Measurements from ENCODE around the gene TSPAN4.
A peak's percentile ranks its signal among the peaks of the same experiment; 100 is the strongest.

Gene TSPAN4

DNA sequence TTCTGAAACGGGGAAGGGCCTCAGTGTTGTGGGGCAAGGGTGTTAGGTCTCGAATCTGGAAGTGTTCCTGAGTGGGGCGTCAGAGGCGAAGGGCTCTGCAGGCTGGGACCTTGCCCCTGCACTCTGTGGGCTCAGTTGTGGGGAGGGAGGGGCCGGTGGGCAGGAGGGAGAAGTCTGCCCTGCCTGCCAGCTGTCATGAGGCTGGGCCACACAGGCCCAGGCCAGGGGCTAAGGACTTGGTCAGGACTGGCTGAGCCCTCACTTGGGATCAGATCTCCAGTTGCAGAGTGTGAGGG is 14.8 kb upstream of the TSPAN4 start, which contains the start of gene CRACR2B:
Gene CRACR2B (plus strand): TSS at position 23 of the 296 bp plus-strand sequence. CDS start 689 bp downstream, outside the sequence.
- ChIA-PET CTCF (interaction anchor here (1.6 to 2.9 kb wide), 3 partner anchors 9 to 223 kb away, joined by 4 to 11 read pairs (median 4); partner anchors contain the start of gene PNPLA2), POLR2A (interaction anchor here (6.2 kb wide), 1 partner anchor 8 kb away, joined by 35 read pairs; the partner anchor contains the start of gene PNPLA2)
- TF ChIP-seq, protein P1, sequence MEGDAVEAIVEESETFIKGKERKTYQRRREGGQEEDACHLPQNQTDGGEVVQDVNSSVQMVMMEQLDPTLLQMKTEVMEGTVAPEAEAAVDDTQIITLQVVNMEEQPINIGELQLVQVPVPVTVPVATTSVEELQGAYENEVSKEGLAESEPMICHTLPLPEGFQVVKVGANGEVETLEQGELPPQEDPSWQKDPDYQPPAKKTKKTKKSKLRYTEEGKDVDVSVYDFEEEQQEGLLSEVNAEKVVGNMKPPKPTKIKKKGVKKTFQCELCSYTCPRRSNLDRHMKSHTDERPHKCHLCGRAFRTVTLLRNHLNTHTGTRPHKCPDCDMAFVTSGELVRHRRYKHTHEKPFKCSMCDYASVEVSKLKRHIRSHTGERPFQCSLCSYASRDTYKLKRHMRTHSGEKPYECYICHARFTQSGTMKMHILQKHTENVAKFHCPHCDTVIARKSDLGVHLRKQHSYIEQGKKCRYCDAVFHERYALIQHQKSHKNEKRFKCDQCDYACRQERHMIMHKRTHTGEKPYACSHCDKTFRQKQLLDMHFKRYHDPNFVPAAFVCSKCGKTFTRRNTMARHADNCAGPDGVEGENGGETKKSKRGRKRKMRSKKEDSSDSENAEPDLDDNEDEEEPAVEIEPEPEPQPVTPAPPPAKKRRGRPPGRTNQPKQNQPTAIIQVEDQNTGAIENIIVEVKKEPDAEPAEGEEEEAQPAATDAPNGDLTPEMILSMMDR (IDR thresholded peaks at IDR 0.05; ENCODE audit: control extremely low read depth, extremely low read depth, low read depth, missing control alignments): no peak
- no peak for DNase-seq (ENCODE audit: extremely low spot score)

DNA sequence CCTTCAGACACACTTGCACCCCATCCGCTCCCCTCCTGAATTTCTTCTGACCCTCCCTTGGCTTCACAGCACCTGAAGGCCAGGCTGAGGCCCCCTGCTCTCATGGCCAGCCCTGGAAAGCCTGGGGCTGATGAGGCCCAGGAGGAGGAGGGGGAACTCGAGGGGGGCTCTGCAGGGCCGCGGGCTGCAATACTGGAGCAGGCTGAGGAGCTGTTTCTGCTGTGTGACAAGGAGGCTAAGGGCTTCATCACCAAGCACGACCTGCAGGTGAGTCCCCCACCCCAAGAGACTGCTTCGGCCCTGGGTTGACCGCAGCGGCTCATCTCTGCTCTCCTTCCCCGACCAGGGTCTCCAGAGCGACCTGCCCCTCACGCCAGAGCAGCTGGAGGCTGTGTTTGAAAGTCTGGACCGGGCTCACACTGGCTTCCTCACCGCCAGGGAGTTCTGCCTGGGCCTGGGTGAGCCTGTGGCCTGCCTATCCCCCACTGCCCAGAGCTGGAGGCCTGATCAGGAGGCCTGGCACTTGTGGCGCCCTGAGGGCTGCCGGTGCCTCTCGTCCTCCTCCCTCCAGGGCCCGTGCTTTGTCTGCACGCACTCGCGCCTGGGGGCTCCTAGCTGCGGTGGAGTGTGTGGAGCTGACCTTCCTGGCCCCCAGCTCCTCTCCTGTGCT is 14.0 kb upstream of the TSPAN4 start:
- no peak for DNase-seq (ENCODE audit: extremely low spot score)
- ChIA-PET POLR2A (interaction anchor here (1.3 to 6.2 kb wide), 2 partner anchors 9 to 13 kb away, joined by 4 to 35 read pairs; partner anchors contain the start of gene PNPLA2), CTCF (interaction anchor here (1.4 to 2.9 kb wide), 3 partner anchors 10 to 46 kb away, joined by 4 to 11 read pairs (median 4); partner anchors contain the start of gene PNPLA2)
- TF ChIP-seq, protein P1 (IDR thresholded peaks at IDR 0.05; ENCODE audit: control extremely low read depth, extremely low read depth, low read depth, missing control alignments): no peak

DNA sequence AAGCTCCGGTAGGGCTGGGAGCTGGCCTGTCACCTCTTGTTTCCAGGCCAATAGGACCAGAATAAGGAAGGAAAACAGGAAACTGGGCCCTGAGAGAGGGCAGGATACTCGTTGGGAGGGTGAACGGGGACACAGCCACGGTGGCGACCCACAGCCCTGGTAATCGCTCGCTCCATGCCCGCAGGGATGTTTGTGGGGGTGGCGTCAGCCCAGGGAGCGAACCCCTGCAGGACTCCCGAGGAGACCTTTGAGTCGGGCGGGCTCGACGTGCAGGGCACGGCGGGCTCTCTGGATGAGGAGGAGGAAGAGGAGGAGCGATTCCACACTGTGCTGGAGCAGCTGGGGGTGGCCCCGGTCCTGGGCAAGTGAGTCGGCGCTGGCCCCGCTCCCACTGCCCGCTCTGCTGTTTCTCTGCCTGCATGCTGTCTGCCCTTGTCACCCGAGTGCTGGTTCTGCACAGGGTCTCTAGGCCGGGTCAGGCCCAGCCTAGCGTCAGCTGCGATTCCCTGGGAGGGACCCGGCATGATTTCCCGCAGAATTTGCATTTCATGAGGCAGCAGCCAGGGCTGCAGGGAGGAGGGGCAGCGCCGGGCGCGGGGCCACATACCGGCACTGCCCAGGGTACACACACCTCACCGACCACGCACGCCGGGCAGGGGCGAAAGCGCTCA is 13.3 kb upstream of the TSPAN4 start:
- ChIA-PET CTCF (interaction anchor here (1.4 to 2.9 kb wide), 3 partner anchors 10 to 46 kb away, joined by 4 to 11 read pairs (median 8); partner anchors contain the start of gene PNPLA2), POLR2A (interaction anchor here (0.6 to 6.2 kb wide), 4 partner anchors 10 to 38 kb away, joined by 3 to 35 read pairs (median 4); partner anchors contain the start of genes PNPLA2 and RPLP2)
- TF ChIP-seq, protein P1 (IDR thresholded peaks at IDR 0.05; ENCODE audit: control extremely low read depth, extremely low read depth, low read depth, missing control alignments): no peak
- DNase-seq (ENCODE audit: extremely low spot score): no peak

DNA sequence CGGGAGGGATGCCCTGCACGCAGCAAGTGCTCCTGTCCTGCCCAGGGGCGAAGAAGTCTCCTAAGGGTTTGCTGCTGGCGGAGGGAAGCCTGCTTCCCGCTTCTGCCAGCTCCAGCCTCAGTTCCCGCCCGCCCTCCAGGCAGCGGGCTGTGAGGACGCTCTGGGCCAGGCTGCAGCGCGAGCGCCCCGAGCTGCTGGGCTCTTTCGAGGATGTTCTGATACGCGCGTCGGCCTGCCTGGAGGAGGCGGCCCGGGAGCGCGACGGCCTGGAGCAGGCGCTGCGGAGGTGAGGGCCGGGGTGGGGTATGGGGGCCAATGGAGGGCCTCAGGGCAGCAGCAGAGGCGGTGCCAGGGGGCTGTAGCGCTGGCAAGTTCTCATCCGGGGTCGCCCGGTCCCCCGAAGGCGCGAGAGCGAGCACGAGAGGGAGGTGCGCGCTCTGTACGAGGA is 12.8 kb upstream of the TSPAN4 start:
- TF ChIP-seq, protein P1 (IDR thresholded peaks at IDR 0.05; ENCODE audit: control extremely low read depth, extremely low read depth, low read depth, missing control alignments): no peak
- no peak for DNase-seq (ENCODE audit: extremely low spot score)
- ChIA-PET POLR2A (interaction anchor here (0.6 to 6.2 kb wide), 4 partner anchors 10 to 37 kb away, joined by 3 to 35 read pairs (median 4); partner anchors contain the start of genes PNPLA2 and RPLP2), CTCF (interaction anchor here (1.4 to 2.9 kb wide), 3 partner anchors 11 to 47 kb away, joined by 4 to 11 read pairs (median 8); partner anchors contain the start of gene PNPLA2)

DNA sequence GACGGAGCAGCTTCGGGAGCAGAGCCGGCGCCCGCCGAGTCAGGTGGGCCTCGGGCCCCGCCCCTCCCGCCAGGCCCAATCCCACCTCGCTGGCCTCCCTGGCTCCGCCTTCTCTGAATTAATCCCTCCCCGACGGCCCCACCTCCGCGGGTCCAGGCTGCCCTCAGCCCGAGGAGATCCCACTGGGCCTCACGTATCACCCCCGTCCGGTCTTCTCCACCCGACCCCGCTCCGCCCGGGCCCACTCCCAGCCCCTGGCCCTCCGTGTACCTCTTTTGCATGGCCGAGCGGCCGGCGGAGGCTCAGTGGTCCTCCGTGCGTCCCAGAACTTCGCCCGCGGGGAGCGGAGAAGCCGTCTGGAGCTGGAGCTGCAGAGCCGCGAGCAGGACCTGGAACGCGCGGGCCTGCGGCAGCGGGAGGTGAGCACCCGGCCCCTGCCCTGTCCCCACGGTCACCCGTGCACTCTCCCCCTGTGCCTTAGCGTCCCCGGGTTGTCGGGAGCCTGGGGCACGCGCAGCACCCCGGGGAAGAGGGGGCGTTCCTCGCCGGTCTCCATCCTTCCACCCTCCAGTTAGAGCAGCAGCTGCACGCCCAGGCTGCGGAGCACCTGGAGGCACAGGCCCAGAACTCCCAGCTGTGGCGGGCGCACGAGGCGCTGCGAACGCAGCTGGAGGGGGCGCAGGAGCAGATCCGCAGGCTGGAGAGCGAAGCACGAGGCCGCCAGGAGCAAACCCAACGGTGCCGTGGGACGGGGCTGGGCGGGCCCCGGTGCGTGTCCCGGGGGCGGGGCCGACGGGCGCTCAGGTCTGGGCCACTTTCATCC is 12.1 kb upstream of the TSPAN4 start:
- peak; percentile 82 for DNase-seq (ENCODE audit: extremely low spot score)
- TF ChIP-seq, protein P1 (IDR thresholded peaks at IDR 0.05; ENCODE audit: control extremely low read depth, extremely low read depth, low read depth, missing control alignments): no peak
- POLR2A ChIA-PET: interaction anchor here (1.2 to 6.2 kb wide), 2 partner anchors 11 to 21 kb away, joined by 3 to 35 read pairs; partner anchors contain the start of genes PNPLA2 and RPLP2
- CTCF ChIA-PET: interaction anchor here (1.1 to 2.8 kb wide), 4 partner anchors 13 to 104 kb away, joined by 3 to 8 read pairs (median 3); partner anchors contain the start of gene TSPAN4

Data from GM10248 (cell line).